Activated B cell treated with CpG ODN at 0.5 μM for 24 hours (primary cell): ENCODE data around the gene CATSPER3. TPM values are rescaled to one million over a fixed set of nuclear protein-coding genes. Genes with fewer than 3 reads are reported as not detected.

ENCODE experiments used
- ATAC-seq: fragments of 200-7000 bp; cut with Tn5 transposase; one replicate; pipeline ENCODE4 v1.10.0; 2021; ENCODE audit warnings: low read depth, mild to moderate bottlenecking, moderate library complexity
- CTCF ChIA-PET: fragments of 350-600 bp; sonication (Branson Sonifier 250); formaldehyde crosslinking; loops from one replicate; lab custom pipeline; 2021; ENCODE audit warnings: antibody characterized with exemption; lab: Charles Lee
- POLR2A ChIA-PET: fragments of 350-600 bp; sonication (Branson Sonifier 250); formaldehyde crosslinking; loops from one replicate; lab custom pipeline; 2021; ENCODE audit warnings: antibody characterized with exemption; lab: Charles Lee
- DNase-seq: peaks from one replicate; pipeline ENCODE4 v3.0.0; 2022
- H3K27ac Mint-ChIP-seq: one replicate; pipeline ENCODE4 v1.8.0; 2020; ENCODE audit warnings: mixed read lengths
- H3K27me3 Mint-ChIP-seq: one replicate; pipeline ENCODE4 v1.8.0; 2021; ENCODE audit warnings: mixed read lengths
- H3K36me3 Mint-ChIP-seq: one replicate; pipeline ENCODE4 v1.8.0; 2021; ENCODE audit warnings: low read depth, mixed read lengths
- H3K4me1 Mint-ChIP-seq: one replicate; pipeline ENCODE4 v1.8.0; 2021; ENCODE audit warnings: mixed read lengths
- H3K4me3 Mint-ChIP-seq: one replicate; pipeline ENCODE4 v1.8.0; 2020; ENCODE audit warnings: mild to moderate bottlenecking, mixed read lengths
- H3K9me3 Mint-ChIP-seq: one replicate; pipeline ENCODE4 v1.8.0; 2020; ENCODE audit warnings: mixed read lengths
- CTCF ChIP-seq: fragments of 200-600 bp; IDR thresholded peaks from one replicate; pipeline ENCODE4 v1.8.0; 2022; ENCODE audit warnings: antibody characterized with exemption, mild to moderate bottlenecking
- intact Hi-C: fragments of 100-400 bp; cut with micrococcal nuclease; formaldehyde crosslinking; loops from one replicate; pipeline ENCODE4 v1.15.1; 2024
- total RNA-seq: library from RNA; stranded (reverse); gene quantifications from 2 replicates; pipeline ENCODE4 v1.2.3, GENCODE V29; 2022

CATSPER3 gene
- total RNA-seq, 1 donor from 2014 or later, result 0.95 TPM

GRCh38 chr5:134944630-134945029 is 23.1 kb upstream of the CATSPER3 start:
- ATAC-seq (no peak), DNase-seq (no peak)
- no peak overlapping the region for H3K4me3 Mint-ChIP-seq
- no peaks in the 10 kb centered on the region for H3K9me3 Mint-ChIP-seq
- intact Hi-C loops, result no loop called here
- ChIA-PET CTCF (interaction anchor here (1.1 kb wide), 1 partner anchor 90 kb away, joined by 3 read pairs; no protein-coding TSS in a partner anchor), POLR2A (no interaction called here)
- peaks cover 9% of the 10 kb centered on the region for H3K36me3 Mint-ChIP-seq
- H3K4me1 Mint-ChIP-seq, result no peaks in the 10 kb centered on the region
- H3K27me3 Mint-ChIP-seq, result no peaks in the 10 kb centered on the region
- no peak for TF ChIP-seq CTCF
- H3K27ac Mint-ChIP-seq, result no peak overlapping the region

GRCh38 chr5:134945041-134945440 is 22.7 kb upstream of the CATSPER3 start:
- CTCF ChIA-PET, result interaction anchor here (1.1 kb wide), 1 partner anchor 90 kb away, joined by 3 read pairs; no protein-coding TSS in a partner anchor
- Mint-ChIP-seq H3K4me1 (no peaks in the 10 kb centered on the region), H3K27ac (no peak overlapping the region), H3K36me3 (peaks cover 6% of the 10 kb centered on the region), H3K27me3 (no peaks in the 10 kb centered on the region), H3K4me3 (no peak overlapping the region), H3K9me3 (no peaks in the 10 kb centered on the region)
- TF ChIP-seq CTCF, result no peak
- ATAC-seq (no peak), DNase-seq (no peak)
- intact Hi-C loops, result no loop called here
- POLR2A ChIA-PET, result no interaction called here

- Mint-ChIP-seq H3K36me3 (peaks cover 2% of the 10 kb centered on the region), H3K4me1 (no peaks in the 10 kb centered on the region), H3K27me3 (no peaks in the 10 kb centered on the region), H3K27ac (no peak overlapping the region), H3K4me3 (no peak overlapping the region), H3K9me3 (no peaks in the 10 kb centered on the region)
- ChIA-PET POLR2A (no interaction called here), CTCF (interaction anchor here (1.0 kb wide), 1 partner anchor 10 kb away, joined by 3 read pairs; no protein-coding TSS in a partner anchor)
- intact Hi-C loops, result no loop called here
- no peak for TF ChIP-seq CTCF
- DNase-seq, result no peak
- ATAC-seq, result no peak
These were observed 18.8 kb upstream of the CATSPER3 start for GRCh38 chr5:134948911-134949310.

- ChIA-PET POLR2A (no interaction called here), CTCF (no interaction called here)
- H3K4me1 Mint-ChIP-seq, result no peaks in the 10 kb centered on the region
- intact Hi-C loops, result no loop called here
- H3K27me3 Mint-ChIP-seq, result no peaks in the 10 kb centered on the region
- DNase-seq, result no peak
- H3K9me3 Mint-ChIP-seq, result peaks cover 2% of the 10 kb centered on the region
- H3K36me3 Mint-ChIP-seq, result peaks cover 4% of the 10 kb centered on the region
- no peak overlapping the region for H3K4me3 Mint-ChIP-seq
- no peak for TF ChIP-seq CTCF
- no peak for ATAC-seq
- no peak overlapping the region for H3K27ac Mint-ChIP-seq
These were observed 18.4 kb upstream of the CATSPER3 start for GRCh38 chr5:134949316-134949715.

GRCh38 chr5:134957920-134958608 is 9.6 kb upstream of the CATSPER3 start:
- intact Hi-C loops, result no loop called here
- H3K4me3 Mint-ChIP-seq, result no peak overlapping the region
- no peak overlapping the region for H3K27ac Mint-ChIP-seq
- no peak for TF ChIP-seq CTCF
- H3K27me3 Mint-ChIP-seq, result no peaks in the 10 kb centered on the region
- H3K36me3 Mint-ChIP-seq, result peaks cover 39% of the 10 kb centered on the region
- ChIA-PET CTCF (no interaction called here), POLR2A (no interaction called here)
- DNase-seq, result no peak
- H3K4me1 Mint-ChIP-seq, result no peaks in the 10 kb centered on the region
- peaks cover 5% of the 10 kb centered on the region for H3K9me3 Mint-ChIP-seq
- no peak for ATAC-seq
